ENCODE data around the gene C12orf57. TPM values are rescaled to one million over a fixed set of nuclear protein-coding genes. Genes with fewer than 3 reads are reported as not detected.

C12orf57 gene
- total RNA-seq, 2 experiments from 2014 or later: 305 to 311 TPM

DNA sequence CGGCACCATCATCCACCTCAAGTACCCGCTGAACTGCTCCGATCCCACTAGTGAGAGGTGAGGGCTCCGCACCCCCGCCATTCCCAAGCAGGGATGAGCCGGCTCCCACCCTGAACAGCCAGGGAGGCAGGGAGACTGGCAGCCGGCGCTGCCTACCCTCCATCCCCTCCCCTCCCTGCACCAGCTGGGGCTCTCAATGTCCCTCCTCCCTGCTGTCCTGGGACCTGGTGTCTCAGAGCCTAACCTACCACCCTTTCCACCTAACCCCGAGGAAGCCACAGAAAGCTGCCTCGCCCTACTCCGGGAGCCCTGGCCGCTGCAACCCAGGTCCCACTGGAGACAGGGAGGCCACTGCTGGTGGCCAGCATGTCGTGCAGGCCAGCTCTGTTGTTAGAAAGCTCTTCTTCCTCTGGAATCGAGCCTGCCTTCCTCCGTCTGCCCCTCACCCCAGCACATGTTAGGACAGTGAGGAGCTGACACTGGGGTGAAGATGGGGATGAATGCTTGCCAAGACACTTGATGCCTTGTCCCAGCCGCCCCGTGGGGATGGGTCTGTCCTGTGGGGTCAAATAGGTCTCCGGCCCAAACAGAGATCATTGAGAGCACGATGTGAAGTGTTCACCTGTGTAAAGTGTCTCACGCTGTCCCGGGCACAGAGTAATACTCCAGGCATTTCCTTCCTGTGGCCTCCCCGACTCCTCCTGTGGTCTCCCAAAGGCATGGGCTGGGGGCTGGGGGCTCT lies 8.5 kb downstream of the C12orf57 start:
- Histone ChIP-seq H3K27me3 (ENCODE audit: control insufficient read depth in 1 of 2, insufficient read depth in 2 of 2, low read length in 2 of 2) (no peaks in the 10 kb centered on the region), H3K36me3 (ENCODE audit: insufficient read depth, low read length) (peaks cover 46% of the 10 kb centered on the region), H3K4me1 (ENCODE audit: insufficient read depth, low read length) (peaks cover 94% of the 10 kb centered on the region), H3K4me3 (ENCODE audit: low read length) (peak overlapping the region; percentile 98), H3K9me3 (ENCODE audit: control insufficient read depth in 1 of 2, insufficient read depth in 1 of 2, low read length in 2 of 2) (no peaks in the 10 kb centered on the region), H3K27ac (ENCODE audit: low read depth in 1 of 2, low read length in 2 of 2) (peak overlapping the region; percentile 80 to 96)
- ChIA-PET POLR2A (interaction anchor here (0.8 to 16.4 kb wide), 7 partner anchors 5 to 155 kb away, joined by 3 to 963 read pairs (median 10); partner anchors contain the start of genes C12orf57, LPCAT3, PTPN6 and RNU7-1), CTCF (interaction anchor here (0.6 to 10.8 kb wide), 4 partner anchors 8 to 80 kb away, joined by 3 to 324 read pairs (median 4); partner anchors contain the start of gene SPSB2)
- Mint-ChIP-seq H3K27ac (peak overlapping the region; percentile 97), H3K9me3 (no peaks in the 10 kb centered on the region), H3K27me3 (no peaks in the 10 kb centered on the region), H3K4me1 (ENCODE audit: low read depth) (peaks cover 90% of the 10 kb centered on the region), H3K36me3 (ENCODE audit: low read depth) (peaks cover 63% of the 10 kb centered on the region), H3K4me3 (peak overlapping the region; percentile 100)
- intact Hi-C loops (cut with DNase I, micrococcal nuclease): loop anchor here in 1 of 2 experiments (1.0 to 5.0 kb wide), 2 partner anchors 8 to 100 kb away; partner anchors contain the start of genes C12orf57, CDCA3 and USP5
- ATAC-seq (ENCODE audit: poor library complexity) (peak; percentile 9), DNase-seq (peak in 4 of 14 experiments; percentile 33 to 39 (median 37))
- TF ChIP-seq CTCF (IDR thresholded peaks at IDR 0.05): no peak

GRCh38 chr12:6952863-6953441 lies 9.1 kb downstream of the C12orf57 start:
- peak overlapping the region; percentile 80 to 96 for H3K27ac ChIP-seq (ENCODE audit: low read depth in 1 of 2, low read length in 2 of 2)
- H3K4me3 Mint-ChIP-seq: peak overlapping the region; percentile 100
- CTCF ChIA-PET: interaction anchor here (1.3 to 10.8 kb wide), 2 partner anchors 8 to 80 kb away, joined by 4 to 324 read pairs; partner anchors contain the start of gene SPSB2
- no peaks in the 10 kb centered on the region for H3K9me3 Mint-ChIP-seq
- H3K9me3 ChIP-seq (ENCODE audit: control insufficient read depth in 1 of 2, insufficient read depth in 1 of 2, low read length in 2 of 2): no peaks in the 10 kb centered on the region
- POLR2A ChIA-PET: interaction anchor here (0.8 to 16.4 kb wide), 7 partner anchors 5 to 155 kb away, joined by 3 to 963 read pairs (median 10); partner anchors contain the start of genes C12orf57, LPCAT3, PTPN6 and RNU7-1
- peaks cover 89% of the 10 kb centered on the region for H3K4me1 Mint-ChIP-seq (ENCODE audit: low read depth)
- TF ChIP-seq CTCF (IDR thresholded peaks at IDR 0.05): no peak
- no peak for ATAC-seq (ENCODE audit: poor library complexity)
- H3K27ac Mint-ChIP-seq: peak overlapping the region; percentile 97
- peaks cover 68% of the 10 kb centered on the region for H3K36me3 Mint-ChIP-seq (ENCODE audit: low read depth)
- no peaks in the 10 kb centered on the region for H3K27me3 Mint-ChIP-seq
- peaks cover 94% of the 10 kb centered on the region for H3K4me1 ChIP-seq (ENCODE audit: insufficient read depth, low read length)
- intact Hi-C loops (cut with DNase I, micrococcal nuclease): loop anchor here in 1 of 2 experiments (1.0 to 5.0 kb wide), 3 partner anchors 8 to 101 kb away; partner anchors contain the start of genes C12orf57, CDCA3 and USP5
- peak in 1 of 14 experiments; percentile 44 for DNase-seq
- peaks cover 52% of the 10 kb centered on the region for H3K36me3 ChIP-seq (ENCODE audit: insufficient read depth, low read length)
- H3K27me3 ChIP-seq (ENCODE audit: control insufficient read depth in 1 of 2, insufficient read depth in 2 of 2, low read length in 2 of 2): no peaks in the 10 kb centered on the region
- H3K4me3 ChIP-seq (ENCODE audit: low read length): peak overlapping the region; percentile 98

Measured in CD4-positive, alpha-beta T cell (primary cell).